Lower leg skin (tissue), 3 donors: ENCODE results near the gene METAP1D.

ENCODE experiments used
- CTCF ChIP-seq, 3 donors: fragments of 450-650 bp; IDR thresholded peaks; one replicate each; pipeline ENCODE4 v1.5.1; 2016; ENCODE audit warnings: antibody characterized with exemption in 3 of 3, mild to moderate bottlenecking in 3 of 3, moderate library complexity in 2 of 3
- POLR2A ChIP-seq, 2 donors: fragments of 450-650 bp; IDR thresholded peaks; one replicate each; pipeline ENCODE4 v1.6.1; 2016 to 2017; ENCODE audit warnings: antibody characterized with exemption in 2 of 2, mild to moderate bottlenecking in 1 of 2, moderate library complexity in 1 of 2

DNA sequence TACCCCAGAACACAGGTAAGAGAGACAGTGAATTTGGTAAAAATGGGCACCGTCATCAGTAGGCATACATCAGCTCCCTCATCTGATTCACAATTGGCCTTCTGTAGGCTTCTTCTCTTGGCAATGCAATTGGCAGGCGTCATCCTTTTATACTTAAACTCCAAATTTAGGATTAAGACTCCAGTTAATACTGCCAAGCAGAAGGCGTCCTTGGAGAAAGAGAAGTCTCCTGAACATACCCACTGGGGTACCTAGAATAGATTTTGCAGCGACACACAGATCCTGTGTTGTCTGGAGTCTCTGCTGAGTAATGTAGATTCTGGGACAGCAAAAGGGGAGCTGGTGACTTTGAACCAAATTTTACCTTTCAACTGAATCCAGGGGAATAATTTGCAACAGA lies 592 bp upstream of the METAP1D start:
- TF ChIP-seq POLR2A (IDR thresholded peaks at IDR 0.05): no peak
- TF ChIP-seq CTCF (IDR thresholded peaks at IDR 0.05): no peak
